ENCODE results near the gene SMIM5.
A peak's percentile ranks its signal among the peaks of the same experiment; 100 is the strongest.

SMIM5 gene

DNA sequence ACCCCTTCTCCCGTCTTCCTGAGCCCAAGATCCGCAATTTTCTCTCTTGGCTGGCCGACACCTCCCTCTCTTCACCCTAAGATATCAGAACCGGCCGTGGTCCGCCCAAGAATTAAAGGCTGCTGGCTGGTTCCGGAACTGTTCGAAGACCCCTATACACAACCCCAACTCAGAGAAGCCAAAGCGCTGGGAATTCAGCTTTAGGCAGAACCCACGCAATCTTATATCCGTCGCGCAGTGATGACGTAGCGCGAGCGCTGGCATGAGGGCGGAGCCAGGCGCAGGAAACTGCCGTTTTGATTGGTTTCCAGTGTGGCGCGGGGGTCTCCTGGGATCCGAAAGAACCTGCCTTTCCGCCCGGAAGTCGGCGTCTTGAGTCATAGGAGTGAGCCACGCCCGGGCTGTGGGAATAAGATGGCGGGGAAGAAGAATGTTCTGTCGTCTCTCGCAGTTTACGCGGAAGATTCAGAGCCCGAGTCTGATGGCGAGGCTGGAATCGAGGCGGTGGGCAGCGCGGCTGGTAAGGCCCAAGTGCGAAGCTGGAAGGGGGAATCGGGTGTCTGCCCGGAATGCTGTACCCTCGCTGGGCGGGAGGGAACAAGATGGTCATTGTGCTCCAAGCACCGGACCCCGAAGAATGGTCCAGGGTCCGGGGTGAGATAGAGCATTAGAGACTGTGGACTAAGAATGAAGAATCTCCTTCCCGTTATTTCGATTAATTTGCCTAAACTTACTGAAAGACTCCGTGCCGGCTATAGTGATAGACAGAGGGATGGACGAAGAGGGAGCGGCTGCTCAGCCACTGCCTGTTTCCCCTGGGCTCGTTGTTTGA lies 33.9 kb downstream of the SMIM5 start, which contains the start of the genes RECQL5 and SAP30BP:
TSS of gene RECQL5 (minus strand) at position 196 of the 832 bp plus-strand sequence. CDS start 597 bp downstream, outside the sequence.
TSS of gene SAP30BP (plus strand) at position 380 of the 832 bp plus-strand sequence. CDS start at position 415, 35 bp downstream.
- peak within 1 kb of the TSS; percentile 53 for H3K27ac ChIP-seq (ENCODE audit: poor library complexity, severe bottlenecking)
- DNase-seq (ENCODE audit: low spot score): peak; percentile 99
- peak within 1 kb of the TSS; percentile 83 for H3K4me3 ChIP-seq (ENCODE audit: severe bottlenecking)
- H3K27me3 ChIP-seq (ENCODE audit: insufficient read depth, poor library complexity, severe bottlenecking): no peaks in the 10 kb centered on the region
- peaks cover 14% of the 10 kb centered on the region for H3K4me1 ChIP-seq (ENCODE audit: insufficient read depth, poor library complexity, severe bottlenecking)
- H3K36me3 ChIP-seq (ENCODE audit: low read depth): peaks cover 77% of the 10 kb centered on the region
- TF ChIP-seq CTCF (IDR thresholded peaks at IDR 0.05; ENCODE audit: poor library complexity, severe bottlenecking): no peak
- ATAC-seq (ENCODE audit: low read depth): peak; percentile 99
- H3K9me3 ChIP-seq (ENCODE audit: severe bottlenecking): no peaks in the 10 kb centered on the region

- TF ChIP-seq CTCF (IDR thresholded peaks at IDR 0.05; ENCODE audit: poor library complexity, severe bottlenecking): no peak
- Histone ChIP-seq H3K27ac (ENCODE audit: poor library complexity, severe bottlenecking) (peak overlapping the region; percentile 53), H3K27me3 (ENCODE audit: insufficient read depth, poor library complexity, severe bottlenecking) (no peaks in the 10 kb centered on the region), H3K9me3 (ENCODE audit: severe bottlenecking) (no peaks in the 10 kb centered on the region), H3K4me1 (ENCODE audit: insufficient read depth, poor library complexity, severe bottlenecking) (peaks cover 14% of the 10 kb centered on the region), H3K36me3 (ENCODE audit: low read depth) (peaks cover 77% of the 10 kb centered on the region), H3K4me3 (ENCODE audit: severe bottlenecking) (peak overlapping the region; percentile 83)
- no peak for ATAC-seq (ENCODE audit: low read depth)
- no peak for DNase-seq (ENCODE audit: low spot score)
Observed at GRCh38 chr17:75667825-75668224, 34.6 kb downstream of the SMIM5 start.

GRCh38 chr17:75668489-75668888 lies 35.3 kb downstream of the SMIM5 start:
- H3K9me3 ChIP-seq (ENCODE audit: severe bottlenecking): no peaks in the 10 kb centered on the region
- H3K4me1 ChIP-seq (ENCODE audit: insufficient read depth, poor library complexity, severe bottlenecking): peaks cover 14% of the 10 kb centered on the region
- H3K36me3 ChIP-seq (ENCODE audit: low read depth): peaks cover 77% of the 10 kb centered on the region
- no peak for TF ChIP-seq CTCF (IDR thresholded peaks at IDR 0.05; ENCODE audit: poor library complexity, severe bottlenecking)
- H3K4me3 ChIP-seq (ENCODE audit: severe bottlenecking): peak overlapping the region; percentile 83
- no peaks in the 10 kb centered on the region for H3K27me3 ChIP-seq (ENCODE audit: insufficient read depth, poor library complexity, severe bottlenecking)
- DNase-seq (ENCODE audit: low spot score) (no peak), ATAC-seq (ENCODE audit: low read depth) (no peak)
- peak overlapping the region; percentile 53 for H3K27ac ChIP-seq (ENCODE audit: poor library complexity, severe bottlenecking)

- no peak for ATAC-seq (ENCODE audit: low read depth)
- no peak for TF ChIP-seq CTCF (IDR thresholded peaks at IDR 0.05; ENCODE audit: poor library complexity, severe bottlenecking)
- Histone ChIP-seq H3K27me3 (ENCODE audit: insufficient read depth, poor library complexity, severe bottlenecking) (no peaks in the 10 kb centered on the region), H3K4me3 (ENCODE audit: severe bottlenecking) (no peak overlapping the region), H3K4me1 (ENCODE audit: insufficient read depth, poor library complexity, severe bottlenecking) (peaks cover 21% of the 10 kb centered on the region), H3K27ac (ENCODE audit: poor library complexity, severe bottlenecking) (no peak overlapping the region), H3K36me3 (ENCODE audit: low read depth) (peaks cover 76% of the 10 kb centered on the region), H3K9me3 (ENCODE audit: severe bottlenecking) (no peaks in the 10 kb centered on the region)
- DNase-seq (ENCODE audit: low spot score): no peak
Observed at GRCh38 chr17:75670868-75671267, 37.6 kb downstream of the SMIM5 start.

DNA sequence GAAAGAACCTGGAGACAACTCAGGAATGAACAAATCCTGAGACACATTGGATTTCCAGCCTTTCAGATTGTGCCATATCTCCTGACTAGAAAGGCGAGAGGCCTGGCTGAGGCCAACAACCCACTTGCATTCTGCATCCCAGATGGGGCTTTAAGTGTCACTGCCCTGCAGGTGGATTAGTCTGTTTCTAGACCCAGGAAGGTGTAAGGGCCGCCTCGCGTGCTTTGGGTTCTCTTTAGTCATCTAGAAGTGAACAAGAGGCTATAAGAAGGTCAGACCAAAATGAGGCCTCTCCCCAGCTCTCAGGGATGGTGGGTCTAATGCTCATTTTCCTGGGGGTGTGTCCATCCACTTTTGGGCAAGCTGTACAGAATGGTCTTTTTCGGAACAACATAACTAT lies 38.8 kb downstream of the SMIM5 start:
- H3K4me1 ChIP-seq (ENCODE audit: insufficient read depth, poor library complexity, severe bottlenecking): peaks cover 18% of the 10 kb centered on the region
- H3K9me3 ChIP-seq (ENCODE audit: severe bottlenecking): no peaks in the 10 kb centered on the region
- H3K4me3 ChIP-seq (ENCODE audit: severe bottlenecking): no peak overlapping the region
- ATAC-seq (ENCODE audit: low read depth) (no peak), DNase-seq (ENCODE audit: low spot score) (no peak)
- H3K27ac ChIP-seq (ENCODE audit: poor library complexity, severe bottlenecking): no peak overlapping the region
- TF ChIP-seq CTCF (IDR thresholded peaks at IDR 0.05; ENCODE audit: poor library complexity, severe bottlenecking): no peak
- no peaks in the 10 kb centered on the region for H3K27me3 ChIP-seq (ENCODE audit: insufficient read depth, poor library complexity, severe bottlenecking)
- peaks cover 86% of the 10 kb centered on the region for H3K36me3 ChIP-seq (ENCODE audit: low read depth)
